ENCODE results near the gene KCND3. TPM values are rescaled to one million over a fixed set of nuclear protein-coding genes. Genes with fewer than 3 reads are reported as not detected.

Gene KCND3
- total and polyA plus RNA-seq, 2 donors (not counting 3 experiments of a cell fraction or from before 2014, with no cell fraction given) = 0.03 TPM; not detected in 1

- DNase-seq (ENCODE audit: low read depth, low spot score) (no peak), FAIRE-seq (no peak)
- dilution Hi-C loops (cut with MboI; ENCODE audit: extremely low pct_ligation_motif_present, low sequenced_read_pairs) = no loop called here
- H3K9me3 ChIP-seq (replicated peaks; ENCODE audit: control insufficient read depth, insufficient read depth, low read length) = no peaks in the 10 kb centered on the region
- no peak overlapping the region for H3K4me3 ChIP-seq (replicated peaks in 1 of 3; ENCODE audit: insufficient read depth in 1 of 3, low read depth in 1 of 3, low read length in 3 of 3)
- CTCF ChIA-PET = interaction anchor here (1.3 kb wide), 1 partner anchor 34 kb away, joined by 3 read pairs; no protein-coding TSS in a partner anchor
- no peaks in the 10 kb centered on the region for H4K20me1 ChIP-seq (replicated peaks; ENCODE audit: control insufficient read depth, extremely low read depth, insufficient read depth, low read length)
- H3K27me3 ChIP-seq (ENCODE audit: control insufficient read depth in 2 of 2, insufficient read depth in 2 of 2, low read length in 2 of 2) = peaks cover 0 to 5% of the 10 kb centered on the region in 2 experiments
- no peaks in the 10 kb centered on the region for H3K36me3 ChIP-seq (ENCODE audit: control insufficient read depth in 2 of 2, extremely low read depth in 1 of 2, insufficient read depth in 2 of 2, low read length in 2 of 2)
- H3K79me2 ChIP-seq (ENCODE audit: control insufficient read depth, insufficient read depth, low read length) = no peaks in the 10 kb centered on the region
- TF ChIP-seq GATA2 (IDR thresholded peaks at IDR 0.05; ENCODE audit: insufficient read depth, insufficient read length, low read depth, low read length) (no peak), EZH2 (IDR thresholded peaks at IDR 0.05; ENCODE audit: borderline replicate concordance, low read depth, low read length, severe bottlenecking) (no peak), JUN (IDR thresholded peaks at IDR 0.05; ENCODE audit: borderline replicate concordance, insufficient read depth, insufficient read length, low read depth) (no peak), CTCF (IDR thresholded peaks at IDR 0.05; ENCODE audit: extremely low read depth in 1 of 2, insufficient read depth in 1 of 2, low read depth in 1 of 2, low read length in 2 of 2) (no peak), FOS (IDR thresholded peaks at IDR 0.05; ENCODE audit: borderline replicate concordance, insufficient read depth, low read length) (no peak), MYC (IDR thresholded peaks at IDR 0.05; ENCODE audit: low read depth, low read length) (no peak), POLR2AphosphoS5 (IDR thresholded peaks at IDR 0.05; ENCODE audit: insufficient read depth, low read depth, low read length) (no peak), POLR2A (IDR thresholded peaks at IDR 0.05; ENCODE audit: low read depth, low read length) (no peak)
- TF ChIP-seq, protein P1, sequence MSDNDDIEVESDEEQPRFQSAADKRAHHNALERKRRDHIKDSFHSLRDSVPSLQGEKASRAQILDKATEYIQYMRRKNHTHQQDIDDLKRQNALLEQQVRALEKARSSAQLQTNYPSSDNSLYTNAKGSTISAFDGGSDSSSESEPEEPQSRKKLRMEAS (IDR thresholded peaks at IDR 0.05; ENCODE audit: insufficient read depth, insufficient read length) = no peak
- no peaks in the 10 kb centered on the region for H3K4me1 ChIP-seq (ENCODE audit: control insufficient read depth, extremely low read depth, insufficient read depth, low read length)
- H3K4me2 ChIP-seq (ENCODE audit: insufficient read depth, low read length) = no peak overlapping the region
- BruUV-seq (replicated peaks) = no TSS peak
- no peak overlapping the region for H3K9ac ChIP-seq (replicated peaks; ENCODE audit: extremely low read depth, insufficient read depth, low read length)
- H3K9me1 ChIP-seq (replicated peaks; ENCODE audit: control insufficient read depth, extremely low read depth, insufficient read depth, low read length) = no peaks in the 10 kb centered on the region
- intact Hi-C loops (cut with micrococcal nuclease) = no loop called here
- POLR2A ChIA-PET = no interaction called here
- H3K27ac ChIP-seq (ENCODE audit: insufficient read depth, low read depth, low read length) = no peak overlapping the region
- H2AFZ ChIP-seq (ENCODE audit: low read depth, low read length) = no peak overlapping the region
These were observed 186.5 kb downstream of the KCND3 start for GRCh38 chr1:111802984-111803383.

All from endothelial cell of umbilical vein (primary cell).